Nephron progenitor cell (in vitro differentiated cells): ENCODE data around the gene KCNQ1.

ENCODE experiments used
- DNase-seq: peaks from one replicate; pipeline ENCODE4 v3.0.0; 2021
- H3K27ac Mint-ChIP-seq: 2 replicates; pipeline ENCODE4 v1.8.0; 2021; ENCODE audit warnings: mild to moderate bottlenecking, moderate library complexity, mixed read lengths
- H3K27me3 Mint-ChIP-seq: 2 replicates; pipeline ENCODE4 v1.8.0; 2021; ENCODE audit warnings: mild to moderate bottlenecking, low read depth, mixed read lengths; ENCODE audit not compliant: poor library complexity
- H3K36me3 Mint-ChIP-seq: 2 replicates; pipeline ENCODE4 v1.8.0; 2021; ENCODE audit warnings: low read depth, mixed read lengths
- H3K4me1 Mint-ChIP-seq: 2 replicates; pipeline ENCODE4 v1.8.0; 2021; ENCODE audit warnings: mixed read lengths
- H3K4me3 Mint-ChIP-seq: 2 replicates; pipeline ENCODE4 v1.8.0; 2021; ENCODE audit warnings: mild to moderate bottlenecking, moderate library complexity, mixed read lengths
- H3K9me3 Mint-ChIP-seq: 2 replicates; pipeline ENCODE4 v1.8.0; 2021; ENCODE audit warnings: mild to moderate bottlenecking, moderate library complexity, mixed read lengths
- TF ChIP-seq, protein P1 (sequence below): fragments of 200-600 bp; sonication (generic); IDR thresholded peaks from 2 replicates; pipeline ENCODE4 v1.5.0; 2021; ENCODE audit warnings: antibody characterized with exemption

The KCNQ1 gene

DNA sequence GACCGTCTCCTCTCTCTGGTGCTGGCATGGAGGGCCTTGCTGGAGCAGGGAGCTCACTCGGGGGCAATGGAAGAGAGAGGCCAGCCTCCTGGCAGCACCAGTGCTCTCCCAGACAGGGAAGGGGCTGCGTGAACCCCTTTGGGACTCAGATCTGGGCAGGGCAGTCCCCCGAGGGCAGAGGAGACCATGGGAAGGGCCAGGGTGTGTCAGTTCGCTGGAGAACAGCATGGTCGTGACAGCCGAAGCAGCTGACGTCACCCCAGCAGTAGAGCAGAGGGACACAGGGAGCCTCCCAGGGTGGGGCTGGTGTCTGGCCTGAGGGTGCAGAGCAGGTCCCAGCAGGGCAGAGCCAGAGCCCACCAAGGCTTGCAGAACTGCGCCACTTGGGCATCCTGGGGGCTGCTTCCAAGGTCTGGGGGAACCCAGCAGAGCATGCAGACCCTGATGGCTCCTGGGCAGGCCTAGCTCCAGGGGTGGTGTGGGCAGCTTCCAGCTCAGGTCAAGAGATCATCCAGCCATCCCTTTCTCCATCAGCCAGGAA, 326.0 kb downstream of the KCNQ1 start:
- no peak overlapping the region for H3K27ac Mint-ChIP-seq
- TF ChIP-seq, protein P1, sequence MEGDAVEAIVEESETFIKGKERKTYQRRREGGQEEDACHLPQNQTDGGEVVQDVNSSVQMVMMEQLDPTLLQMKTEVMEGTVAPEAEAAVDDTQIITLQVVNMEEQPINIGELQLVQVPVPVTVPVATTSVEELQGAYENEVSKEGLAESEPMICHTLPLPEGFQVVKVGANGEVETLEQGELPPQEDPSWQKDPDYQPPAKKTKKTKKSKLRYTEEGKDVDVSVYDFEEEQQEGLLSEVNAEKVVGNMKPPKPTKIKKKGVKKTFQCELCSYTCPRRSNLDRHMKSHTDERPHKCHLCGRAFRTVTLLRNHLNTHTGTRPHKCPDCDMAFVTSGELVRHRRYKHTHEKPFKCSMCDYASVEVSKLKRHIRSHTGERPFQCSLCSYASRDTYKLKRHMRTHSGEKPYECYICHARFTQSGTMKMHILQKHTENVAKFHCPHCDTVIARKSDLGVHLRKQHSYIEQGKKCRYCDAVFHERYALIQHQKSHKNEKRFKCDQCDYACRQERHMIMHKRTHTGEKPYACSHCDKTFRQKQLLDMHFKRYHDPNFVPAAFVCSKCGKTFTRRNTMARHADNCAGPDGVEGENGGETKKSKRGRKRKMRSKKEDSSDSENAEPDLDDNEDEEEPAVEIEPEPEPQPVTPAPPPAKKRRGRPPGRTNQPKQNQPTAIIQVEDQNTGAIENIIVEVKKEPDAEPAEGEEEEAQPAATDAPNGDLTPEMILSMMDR: no peak
- peaks cover 24% of the 10 kb centered on the region for H3K4me1 Mint-ChIP-seq
- H3K9me3 Mint-ChIP-seq: peaks cover 18% of the 10 kb centered on the region
- H3K4me3 Mint-ChIP-seq: no peak overlapping the region
- H3K36me3 Mint-ChIP-seq: peaks cover 3% of the 10 kb centered on the region
- no peak for DNase-seq
- peaks cover 22% of the 10 kb centered on the region for H3K27me3 Mint-ChIP-seq

- Mint-ChIP-seq H3K36me3 (peaks cover 3% of the 10 kb centered on the region), H3K9me3 (peaks cover 7% of the 10 kb centered on the region), H3K27ac (peak overlapping the region; percentile 25), H3K4me3 (no peak overlapping the region), H3K4me1 (peaks cover 25% of the 10 kb centered on the region), H3K27me3 (peaks cover 15% of the 10 kb centered on the region)
- no peak for DNase-seq
- TF ChIP-seq, protein P1: no peak
These were observed 327.1 kb downstream of the KCNQ1 start for GRCh38 chr11:2771758-2772466.

- H3K27ac Mint-ChIP-seq: no peak overlapping the region
- H3K4me3 Mint-ChIP-seq: no peak overlapping the region
- no peak for DNase-seq
- H3K27me3 Mint-ChIP-seq: peaks cover 15% of the 10 kb centered on the region
- H3K4me1 Mint-ChIP-seq: peaks cover 27% of the 10 kb centered on the region
- TF ChIP-seq, protein P1: no peak
- peaks cover under 1% of the 10 kb centered on the region for H3K9me3 Mint-ChIP-seq
- no peaks in the 10 kb centered on the region for H3K36me3 Mint-ChIP-seq
These were observed 327.8 kb downstream of the KCNQ1 start for GRCh38 chr11:2772544-2773031.

- TF ChIP-seq, protein P1: no peak
- no peak overlapping the region for H3K27ac Mint-ChIP-seq
- no peaks in the 10 kb centered on the region for H3K9me3 Mint-ChIP-seq
- H3K27me3 Mint-ChIP-seq: peaks cover 14% of the 10 kb centered on the region
- peaks cover 32% of the 10 kb centered on the region for H3K4me1 Mint-ChIP-seq
- DNase-seq: no peak
- no peak overlapping the region for H3K4me3 Mint-ChIP-seq
- H3K36me3 Mint-ChIP-seq: no peaks in the 10 kb centered on the region
These were observed 329.6 kb downstream of the KCNQ1 start for GRCh38 chr11:2774173-2775082.

GRCh38 chr11:2775083-2775625, 330.3 kb downstream of the KCNQ1 start:
- DNase-seq: no peak
- Mint-ChIP-seq H3K36me3 (no peaks in the 10 kb centered on the region), H3K27me3 (peaks cover 12% of the 10 kb centered on the region), H3K27ac (no peak overlapping the region), H3K4me3 (no peak overlapping the region), H3K4me1 (peaks cover 34% of the 10 kb centered on the region), H3K9me3 (no peaks in the 10 kb centered on the region)
- TF ChIP-seq, protein P1: no peak
